NCI-H1417 (cell line): ENCODE results near the gene ITIH3.

Source experiments
- DNase-seq, 3 experiments: peaks; one replicate each; lab custom pipeline; 2025; lab: John Stamatoyannopoulos, UW

ITIH3 gene

DNA sequence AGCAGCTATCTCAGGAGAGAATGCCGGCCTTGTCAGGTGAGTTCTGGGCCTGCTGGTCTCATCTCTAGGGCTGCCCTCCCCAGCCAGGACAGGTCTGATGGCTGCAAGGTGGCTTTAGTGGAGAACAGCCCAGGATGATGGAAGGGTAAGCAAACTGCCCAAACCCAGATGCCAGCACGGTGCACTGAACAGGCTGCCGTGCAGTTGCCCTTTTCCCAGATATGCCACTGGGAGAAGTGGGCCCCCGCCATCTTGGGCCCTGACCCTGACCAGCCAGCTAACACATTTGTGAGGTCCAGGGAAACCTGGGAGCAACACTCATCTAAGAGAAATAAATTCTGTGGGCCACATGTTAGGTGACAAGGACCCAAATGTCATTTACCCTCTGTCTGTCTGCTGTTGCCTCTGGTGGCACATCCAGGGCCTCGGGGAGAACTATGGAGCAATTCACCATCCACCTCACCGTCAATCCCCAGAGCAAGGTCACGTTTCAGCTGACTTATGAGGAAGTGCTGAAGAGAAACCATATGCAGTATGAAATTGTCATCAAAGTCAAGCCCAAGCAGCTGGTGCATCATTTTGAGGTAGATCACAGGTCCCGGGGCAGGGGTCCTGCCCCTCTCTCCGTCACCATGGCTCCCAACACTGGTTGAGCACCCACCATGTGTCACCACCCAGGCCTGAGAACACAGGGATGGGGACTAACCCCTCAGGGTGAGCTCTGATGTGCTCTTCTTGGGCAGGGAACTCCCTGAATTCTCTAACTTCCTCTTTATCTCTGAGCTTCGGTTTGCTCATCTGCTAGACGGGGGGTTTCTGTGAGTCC is 15.4 kb upstream of the ITIH3 start:
- DNase-seq = no peak

DNA sequence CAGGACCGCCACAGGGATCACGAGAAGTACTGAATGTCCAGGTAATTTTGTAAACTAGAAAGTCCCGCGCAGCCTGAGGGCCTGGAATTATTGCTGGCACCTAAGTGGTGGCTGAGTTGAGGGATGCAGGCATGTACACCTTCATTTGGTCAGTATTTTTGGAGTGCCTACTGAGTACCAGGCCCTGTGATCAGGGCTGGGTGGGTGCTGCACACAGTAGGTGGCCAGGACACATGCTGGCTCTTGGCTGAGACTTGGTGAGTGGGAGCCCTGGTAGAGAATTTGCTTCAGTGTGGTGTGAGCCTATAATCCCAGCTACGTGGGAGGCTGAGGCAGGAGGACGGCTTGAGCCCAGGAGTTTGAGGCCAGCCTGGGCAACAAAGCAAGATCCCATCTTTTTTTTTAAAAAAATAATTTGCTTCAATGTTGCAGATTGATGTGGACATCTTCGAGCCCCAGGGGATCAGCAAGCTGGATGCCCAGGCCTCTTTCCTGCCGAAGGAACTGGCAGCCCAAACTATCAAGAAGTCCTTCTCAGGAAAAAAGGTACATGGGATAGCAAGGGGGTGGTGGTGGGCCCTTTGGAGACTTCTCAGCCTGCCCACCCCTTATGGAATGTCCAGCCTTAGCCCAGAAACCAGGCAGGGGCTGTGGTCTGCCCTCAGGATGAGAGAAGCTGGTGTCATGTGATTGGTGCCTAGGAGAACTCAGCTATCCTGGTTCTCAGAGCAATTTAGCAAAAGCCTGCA is 14.6 kb upstream of the ITIH3 start:
- DNase-seq = no peak

GRCh38 chr3:52781741-52782140 is 12.9 kb upstream of the ITIH3 start:
- DNase-seq = no peak

DNA sequence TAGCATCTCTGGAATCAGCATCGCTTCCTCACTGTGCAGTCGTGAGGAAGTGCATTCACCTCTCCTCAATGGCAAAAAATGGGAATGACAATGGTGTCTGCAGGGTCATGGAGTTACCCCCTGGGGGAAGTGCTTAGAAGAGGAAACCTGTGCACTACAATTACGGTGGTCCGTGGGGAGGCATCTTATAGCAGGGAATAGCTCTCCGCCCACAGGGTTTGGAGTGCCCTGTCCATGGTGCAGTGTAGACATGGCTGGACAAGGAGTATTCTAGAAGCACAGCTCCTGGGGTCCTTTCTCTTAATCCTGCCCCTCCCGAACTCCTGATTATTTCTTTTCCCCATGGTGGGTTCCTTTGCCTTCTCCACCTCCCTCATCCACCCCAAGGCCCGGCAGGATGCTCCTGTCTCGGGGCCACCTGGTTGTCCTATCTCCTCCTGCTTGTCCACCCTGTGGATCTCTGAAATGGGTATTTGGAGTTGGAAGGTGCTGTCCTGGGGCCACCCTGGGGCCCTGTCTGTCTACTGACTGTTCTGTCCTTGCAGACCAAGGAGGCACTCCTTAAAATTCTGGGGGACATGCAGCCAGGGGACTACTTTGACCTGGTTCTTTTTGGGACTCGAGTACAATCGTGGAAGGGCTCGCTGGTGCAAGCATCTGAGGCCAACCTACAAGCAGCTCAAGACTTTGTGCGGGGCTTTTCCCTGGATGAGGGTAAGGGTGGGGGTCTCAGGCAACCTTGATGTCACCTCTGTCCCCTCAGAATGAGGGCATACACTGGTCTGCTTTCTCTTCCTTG is 12.0 kb upstream of the ITIH3 start:
- DNase-seq = no peak

DNA sequence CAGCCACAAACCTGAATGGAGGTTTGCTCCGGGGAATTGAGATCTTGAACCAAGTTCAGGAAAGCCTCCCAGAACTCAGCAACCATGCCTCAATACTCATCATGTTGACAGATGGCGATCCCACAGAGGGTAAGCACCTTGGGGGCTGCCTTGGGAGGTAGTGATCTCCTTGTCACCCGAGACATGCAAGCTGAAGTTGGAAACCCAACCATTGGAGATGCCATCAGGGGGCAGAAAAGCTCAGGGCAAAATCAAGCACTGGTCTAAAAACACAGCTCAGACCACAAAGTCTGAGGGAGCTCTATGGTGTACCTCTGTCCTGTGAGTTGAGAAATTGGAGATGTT is 11.4 kb upstream of the ITIH3 start:
- DNase-seq = no peak

DNA sequence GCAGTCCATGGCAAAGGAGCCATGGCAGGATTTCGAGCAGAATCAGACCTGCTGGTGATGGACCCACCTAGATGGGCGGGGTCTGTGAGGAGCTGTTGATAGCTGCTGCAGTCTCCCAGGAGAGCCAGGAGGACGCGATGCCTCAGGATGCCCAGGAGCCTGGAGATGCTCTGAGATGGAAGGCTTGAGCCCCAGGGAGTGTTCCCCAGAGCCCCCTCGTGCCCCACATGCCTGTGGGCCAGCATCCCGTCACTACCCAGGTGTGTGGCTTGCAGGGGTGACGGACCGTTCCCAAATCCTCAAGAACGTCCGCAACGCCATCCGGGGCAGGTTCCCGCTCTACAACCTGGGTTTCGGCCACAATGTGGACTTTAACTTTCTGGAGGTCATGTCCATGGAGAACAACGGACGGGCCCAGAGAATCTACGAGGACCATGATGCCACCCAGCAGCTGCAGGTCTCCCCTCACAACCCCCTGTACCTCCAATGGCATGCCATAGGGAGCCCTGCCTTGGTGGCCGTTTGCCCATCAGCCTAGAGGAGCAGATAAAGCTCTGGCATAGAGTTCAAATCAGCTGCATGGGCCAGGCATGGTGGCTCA is 10.5 kb upstream of the ITIH3 start:
- no peak for DNase-seq

- no peak for DNase-seq
These were observed 9.5 kb upstream of the ITIH3 start for GRCh38 chr3:52784931-52785590.

- no peak for DNase-seq
These were observed 8.0 kb upstream of the ITIH3 start for GRCh38 chr3:52786330-52787215.

- no peak for DNase-seq
These were observed 7.3 kb upstream of the ITIH3 start for GRCh38 chr3:52787246-52787645.

GRCh38 chr3:52787672-52788625 is 6.6 kb upstream of the ITIH3 start:
- DNase-seq = no peak

DNA sequence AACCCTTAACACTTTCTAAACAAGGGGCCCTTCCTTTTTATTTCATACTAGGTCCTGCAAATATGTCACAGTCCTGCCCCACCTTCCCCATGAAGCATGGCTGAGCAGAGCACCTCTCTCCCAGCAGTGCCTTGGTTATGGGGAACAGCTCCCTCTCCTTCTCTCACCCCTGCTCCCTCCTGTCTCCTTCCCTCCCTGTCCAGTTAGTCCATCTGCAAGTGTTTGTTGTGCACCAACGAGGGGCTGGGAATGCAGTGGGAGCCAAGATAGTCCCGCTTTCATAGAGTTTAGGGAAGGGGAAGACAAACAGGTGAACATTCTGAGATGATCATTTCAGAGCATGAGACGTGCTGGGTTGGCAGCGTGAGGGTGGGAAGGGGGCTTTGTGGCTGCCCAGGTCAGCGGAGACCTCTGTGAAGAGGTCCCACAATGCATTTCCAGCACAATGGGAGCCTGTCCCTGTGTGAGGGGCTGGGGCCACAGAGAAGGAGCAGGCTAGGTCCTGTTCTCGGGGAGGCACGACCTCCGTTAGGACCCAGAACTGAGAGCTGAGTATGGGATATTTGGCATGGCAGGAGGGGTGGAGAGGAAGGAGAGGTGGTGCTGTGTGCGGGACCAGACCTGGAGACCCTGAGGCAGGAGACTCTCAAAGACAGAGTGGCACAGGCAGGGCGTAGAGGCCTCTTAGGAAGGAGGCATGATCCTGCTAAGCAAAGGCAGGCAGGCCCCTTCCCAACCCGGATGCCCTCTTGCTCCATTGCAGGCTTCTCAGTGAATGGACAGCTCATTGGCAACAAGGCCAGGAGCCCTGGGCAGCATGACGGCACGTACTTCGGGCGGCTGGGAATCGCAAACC is 5.5 kb upstream of the ITIH3 start:
- DNase-seq = no peak

GRCh38 chr3:52789746-52790040 is 4.9 kb upstream of the ITIH3 start:
- no peak for DNase-seq

- DNase-seq = no peak
These were observed 4.3 kb upstream of the ITIH3 start for GRCh38 chr3:52790337-52790736.

DNA sequence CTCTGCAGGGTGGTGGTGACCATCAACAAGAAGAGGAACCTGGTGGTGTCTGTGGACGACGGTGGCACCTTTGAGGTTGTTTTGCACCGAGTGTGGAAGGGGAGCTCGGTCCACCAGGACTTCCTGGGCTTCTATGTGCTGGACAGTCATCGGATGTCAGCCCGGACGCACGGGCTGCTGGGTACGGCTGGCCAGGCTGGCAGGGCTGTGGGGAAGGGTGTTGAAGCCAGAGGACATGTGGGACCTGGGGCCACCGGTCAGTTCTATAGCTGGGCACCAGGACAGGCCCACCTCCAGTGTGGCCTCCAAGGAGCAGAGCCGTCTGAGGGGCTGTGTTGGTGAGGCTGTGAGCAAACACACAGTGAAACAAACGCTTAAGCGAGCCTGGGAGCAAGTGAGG is 3.9 kb upstream of the ITIH3 start:
- DNase-seq = no peak

- no peak for DNase-seq
These were observed 3.2 kb upstream of the ITIH3 start for GRCh38 chr3:52791366-52791765.

DNA sequence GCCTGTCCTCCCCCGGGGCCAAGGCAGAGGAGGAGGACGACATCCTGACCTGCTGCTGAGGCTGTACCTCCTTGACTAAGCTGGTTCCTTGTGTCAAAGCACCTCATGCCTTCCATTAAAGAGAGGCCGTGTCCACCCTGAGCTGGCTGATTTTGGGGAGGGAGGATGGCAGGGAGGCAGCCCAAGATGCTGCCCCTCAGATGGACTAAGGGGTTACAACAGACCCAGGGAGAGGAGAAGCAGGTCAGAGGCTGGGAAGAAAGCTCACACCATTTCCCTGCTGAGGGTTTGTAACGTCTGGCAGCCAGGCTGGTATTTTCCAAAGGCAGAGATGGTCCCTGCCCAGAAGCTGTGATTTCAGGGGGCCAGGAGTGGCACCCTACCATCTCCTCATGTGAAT is 2.7 kb upstream of the ITIH3 start:
- no peak for DNase-seq

DNA sequence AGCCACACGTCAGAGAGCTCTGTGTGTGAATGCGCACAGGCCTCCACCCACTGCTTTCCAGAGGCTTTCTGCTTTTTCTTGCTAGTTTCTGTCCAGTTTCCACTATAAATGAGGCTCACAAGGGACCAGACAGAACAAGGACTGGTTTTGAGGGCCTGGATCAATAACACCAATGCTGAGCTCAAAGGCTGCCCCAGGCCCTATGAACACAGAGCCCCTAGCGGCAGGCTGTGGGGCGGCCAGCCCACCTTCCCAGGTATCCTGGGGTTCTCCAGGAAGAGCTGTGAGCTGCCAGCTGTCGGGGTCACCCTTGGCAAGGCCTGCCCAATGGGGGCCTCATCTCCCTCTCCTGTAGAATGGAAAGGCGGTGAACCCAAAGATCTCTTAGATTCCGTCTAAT is 2.2 kb upstream of the ITIH3 start:
- no peak for DNase-seq

DNA sequence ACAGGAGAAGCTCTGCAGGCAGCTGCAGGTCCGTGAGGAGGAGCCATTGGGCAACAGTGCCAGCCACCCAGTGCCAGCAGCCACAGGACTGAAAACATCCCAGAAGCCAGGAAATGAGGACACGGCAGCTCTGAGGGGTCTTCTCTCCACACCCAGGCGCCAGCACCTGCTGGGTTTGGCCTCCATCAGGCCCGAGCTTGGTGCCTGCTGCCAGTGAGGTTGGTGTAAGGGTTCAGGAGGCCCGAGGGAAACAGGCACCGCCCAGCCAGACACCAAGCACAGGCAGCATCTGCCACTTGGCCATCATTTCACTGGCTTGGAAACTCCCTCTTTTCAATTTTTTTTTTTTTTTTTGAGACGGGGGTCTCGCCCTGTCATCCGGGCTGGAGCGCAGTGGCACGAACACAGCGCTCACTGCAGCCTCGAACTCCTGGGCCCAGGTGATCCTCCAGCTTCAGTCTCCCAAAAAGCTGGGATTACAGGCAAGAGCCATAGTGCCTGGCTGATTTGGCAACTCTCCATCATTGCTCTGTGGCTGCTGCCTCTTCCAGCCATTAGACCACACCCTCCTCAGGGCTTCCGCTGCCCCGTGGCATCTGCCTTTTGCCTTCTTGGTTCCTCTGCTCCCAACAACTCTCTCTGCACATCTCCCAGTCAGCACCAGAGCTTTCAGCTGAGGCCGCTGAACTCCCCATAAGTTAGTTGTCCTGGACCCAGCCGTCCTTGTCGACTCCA is 1.5 kb upstream of the ITIH3 start:
- DNase-seq = no peak
